GM04503 (cell line): ENCODE results near the gene TMEM106C.
"Not testable (repeated sequence)": the region's sequence is repeated elsewhere in the genome, so short reads cannot be mapped to it uniquely, and the experiment has no call there.

Experiments used
- DNase-seq: peaks from one replicate; pipeline ENCODE4 v3.0.0-alpha.2; 2012; ENCODE audit warnings: low read depth

The TMEM106C gene

DNA sequence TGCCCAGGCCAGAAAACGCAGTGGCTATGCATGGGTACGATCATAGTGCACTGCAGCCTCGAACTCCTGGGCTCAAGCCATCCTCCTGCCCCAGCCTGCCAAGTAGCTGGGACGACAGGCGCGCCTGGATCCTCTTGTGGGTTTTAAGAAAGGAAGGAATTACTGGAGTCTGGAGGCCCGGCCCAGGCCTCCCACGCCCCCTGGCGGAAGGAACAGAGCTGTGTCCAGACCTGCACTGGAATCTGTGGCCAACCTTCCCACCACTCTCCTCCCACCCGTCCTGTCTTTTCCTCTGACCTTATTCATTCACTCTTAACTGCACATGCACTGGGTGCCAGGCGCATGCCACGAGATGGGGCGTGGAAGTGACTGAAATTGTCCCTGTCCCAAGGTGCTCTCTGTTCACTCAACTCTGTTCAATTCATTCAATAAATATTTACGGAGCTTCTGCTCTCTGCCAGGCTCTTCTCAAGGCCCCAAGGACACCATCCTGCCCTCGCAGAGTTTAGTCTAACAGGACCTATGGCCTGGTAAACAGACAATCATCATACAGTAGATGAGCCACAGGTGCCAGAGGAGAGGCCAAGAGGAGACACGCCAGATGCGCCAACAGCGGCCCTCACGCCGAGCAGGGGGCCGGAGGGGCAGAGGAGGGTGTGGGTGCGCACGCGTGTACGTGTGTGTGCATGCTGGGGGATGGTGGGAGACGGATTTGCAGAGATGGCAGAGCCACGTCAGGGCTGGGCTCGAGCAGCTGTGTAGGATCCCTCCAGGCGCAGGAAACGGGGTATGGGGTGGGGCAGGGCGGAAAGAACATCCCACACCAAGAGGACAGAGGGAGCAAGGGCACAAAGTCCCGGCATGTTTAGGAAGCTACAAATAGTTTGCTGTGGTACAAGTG is 13.7 kb upstream of the TMEM106C start:
- DNase-seq = no peak

DNA sequence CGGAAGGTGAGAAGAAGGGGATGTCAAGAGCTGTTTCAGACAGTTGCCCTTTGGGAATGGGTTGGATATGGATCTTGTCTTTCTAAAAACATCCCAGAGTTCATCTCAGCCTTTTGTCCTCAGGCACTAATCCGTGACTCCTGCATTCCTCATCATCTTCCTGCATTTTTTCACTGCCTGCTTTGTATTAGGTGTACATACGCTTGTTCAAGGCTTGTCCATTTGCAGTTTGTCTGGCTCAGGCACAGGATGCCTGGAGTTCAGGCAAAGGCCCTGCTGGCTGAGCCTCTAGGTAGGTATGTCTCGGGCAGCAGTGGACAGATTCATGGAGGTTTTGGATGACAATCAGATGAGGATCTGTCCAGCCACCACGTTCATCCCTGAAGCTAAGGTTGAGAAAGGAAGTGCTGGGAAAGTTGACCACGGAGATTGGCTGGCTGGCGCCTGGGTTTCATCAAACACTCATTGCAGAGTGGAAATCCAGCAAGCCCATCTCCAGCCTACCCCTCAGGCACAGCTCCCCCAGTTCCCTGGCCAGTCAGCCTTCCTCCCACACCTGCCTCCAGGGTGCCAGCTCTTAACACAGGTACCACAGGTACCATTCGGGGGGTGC is 12.4 kb upstream of the TMEM106C start:
- DNase-seq = no peak

DNA sequence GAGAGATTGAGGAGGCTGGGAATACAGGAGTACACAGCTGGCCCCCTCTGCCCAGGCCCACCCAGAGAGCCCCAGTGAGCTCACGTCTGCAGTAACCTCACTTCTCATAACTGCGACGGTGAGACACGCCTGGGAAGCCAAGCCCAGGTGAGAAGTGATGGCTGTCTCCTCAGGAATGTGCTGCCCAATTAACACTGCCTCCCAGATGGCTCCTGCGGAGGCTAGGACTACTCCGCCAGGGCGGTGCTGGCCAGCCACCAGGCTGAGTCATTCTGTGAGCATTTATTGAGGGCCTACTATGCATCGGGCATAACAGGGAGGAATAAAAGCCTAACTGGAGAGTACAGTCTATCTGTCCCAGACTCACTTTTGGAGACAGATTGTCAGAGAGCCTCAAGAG is 9.3 kb upstream of the TMEM106C start:
- no peak for DNase-seq

DNA sequence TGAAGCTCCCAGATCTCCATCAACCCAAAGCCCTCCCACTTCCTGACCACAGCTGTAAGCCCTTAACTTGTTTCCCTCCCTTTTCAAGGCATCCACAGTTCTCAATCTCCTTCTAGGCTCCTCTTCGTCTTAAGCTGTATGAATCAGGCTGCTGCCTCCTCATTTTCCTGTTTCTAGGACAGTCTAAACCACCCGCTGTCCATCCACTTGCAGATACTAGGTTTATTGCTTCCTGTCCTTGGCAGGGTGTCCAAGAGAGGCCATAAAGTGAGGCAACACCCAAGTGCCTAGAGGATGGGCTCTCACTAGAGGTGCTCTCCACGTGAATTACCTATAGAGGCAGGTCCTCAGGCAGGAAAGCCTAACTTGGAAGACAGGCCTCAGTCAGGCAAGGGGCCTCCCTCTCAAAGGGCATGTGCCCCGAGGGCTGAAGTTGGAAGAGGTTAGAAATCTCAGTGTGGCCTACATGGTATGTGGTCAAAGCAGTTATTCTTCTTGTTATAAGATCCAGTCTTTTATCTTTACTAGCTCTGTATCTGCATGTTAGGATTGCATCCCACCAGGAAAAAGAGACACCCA is 8.8 kb upstream of the TMEM106C start:
- DNase-seq = no peak

DNA sequence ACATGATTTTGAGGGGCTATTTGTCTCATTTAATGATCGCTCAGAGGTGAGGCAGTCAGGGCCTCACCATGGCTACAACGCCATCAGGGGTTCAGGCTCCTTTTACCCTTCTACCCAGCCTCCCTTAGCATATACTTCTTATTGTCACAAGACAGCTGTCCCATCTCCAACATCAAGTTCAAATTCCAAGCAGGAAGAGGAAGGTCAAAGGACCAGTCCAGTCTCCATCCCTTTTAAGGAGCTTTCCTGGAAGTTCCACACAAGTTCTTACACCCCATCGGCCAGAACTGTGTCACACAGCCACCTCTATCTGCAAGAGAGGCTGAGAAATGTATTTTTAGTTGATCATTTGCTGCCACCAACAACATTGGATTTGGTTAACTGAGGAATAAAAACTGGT is 8.3 kb upstream of the TMEM106C start:
- no peak for DNase-seq

DNA sequence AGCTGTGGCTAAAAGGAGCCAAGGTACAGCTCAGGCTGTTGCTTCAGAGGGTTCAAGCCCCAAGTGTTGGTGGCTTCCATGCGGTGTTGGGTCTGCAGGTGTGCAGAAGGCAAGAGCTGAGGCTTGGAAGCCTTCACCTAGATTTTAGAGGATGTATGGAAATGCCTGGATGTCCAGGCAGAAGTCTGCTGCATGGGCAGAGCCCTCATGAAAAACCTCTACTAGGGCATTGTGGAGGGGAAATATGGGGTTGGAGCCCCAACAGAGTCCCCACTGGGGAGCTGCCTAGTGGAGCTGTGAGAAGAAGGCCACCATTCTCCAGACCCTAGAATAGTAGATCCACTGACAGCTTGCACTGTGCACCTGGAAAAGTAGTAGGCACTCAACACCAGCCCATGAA is 5.7 kb upstream of the TMEM106C start:
- not testable (repeated sequence) for DNase-seq

DNA sequence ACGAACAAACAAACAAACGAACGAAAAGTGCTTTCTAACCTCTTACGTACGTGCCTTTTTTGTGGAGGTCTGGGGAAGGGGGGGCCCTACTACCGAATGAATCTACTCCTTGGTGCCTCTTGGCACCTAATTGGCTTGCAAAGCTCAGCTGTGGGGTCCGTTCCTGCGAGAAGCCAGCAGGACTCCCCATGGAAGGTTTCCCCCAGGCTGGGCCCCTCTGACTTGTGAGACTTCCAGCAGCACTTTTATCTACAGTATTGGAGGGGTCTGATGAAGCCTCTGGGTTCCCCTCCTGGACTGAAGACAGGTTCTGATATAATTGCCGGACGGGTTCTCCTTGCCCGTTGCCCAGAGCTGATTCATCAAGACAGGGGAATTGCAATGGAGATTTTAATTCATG is 1.2 kb upstream of the TMEM106C start:
- DNase-seq = no peak

DNA sequence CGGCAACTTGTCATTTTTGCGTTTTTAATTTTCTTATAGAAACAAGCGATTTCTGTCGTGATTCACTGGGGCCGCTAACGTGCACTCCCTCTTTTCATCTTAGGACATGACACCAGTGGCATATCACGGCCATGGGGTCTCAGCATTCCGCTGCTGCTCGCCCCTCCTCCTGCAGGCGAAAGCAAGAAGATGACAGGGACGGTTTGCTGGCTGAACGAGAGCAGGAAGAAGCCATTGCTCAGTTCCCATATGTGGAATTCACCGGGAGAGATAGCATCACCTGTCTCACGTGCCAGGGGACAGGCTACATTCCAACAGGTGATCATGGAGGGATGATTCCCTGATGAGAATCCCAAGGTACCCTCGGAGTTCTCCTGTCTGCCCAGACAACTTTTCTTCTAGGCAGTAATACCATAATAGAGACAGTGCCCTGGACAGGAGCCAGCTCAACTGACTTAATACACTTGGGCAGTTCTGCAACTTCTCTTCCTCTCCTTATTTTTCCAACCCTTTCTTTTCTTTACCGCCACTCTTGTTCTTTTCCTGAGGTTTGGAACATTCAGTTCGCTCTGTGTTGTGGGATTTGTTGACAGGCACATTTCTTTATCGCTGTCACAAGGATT is 821 bp downstream of the TMEM106C start:
- no peak for DNase-seq

DNA sequence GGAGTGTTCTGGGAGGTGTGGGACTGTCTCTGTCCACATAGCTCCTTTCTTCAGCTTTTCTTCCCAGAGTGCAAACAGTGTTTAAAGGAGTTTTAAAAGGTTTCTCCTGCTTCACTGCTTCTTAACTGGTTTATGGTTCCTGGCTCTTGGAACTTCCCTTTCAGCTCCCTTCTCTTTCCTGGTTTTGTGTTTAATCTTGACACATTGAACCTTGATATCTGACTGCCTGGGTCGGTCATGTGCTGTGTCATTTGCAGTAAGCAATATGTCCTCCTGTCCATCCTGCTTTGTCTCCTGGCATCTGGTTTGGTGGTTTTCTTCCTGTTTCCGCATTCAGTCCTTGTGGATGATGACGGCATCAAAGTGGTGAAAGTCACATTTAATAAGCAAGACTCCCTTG is 2.2 kb downstream of the TMEM106C start:
- DNase-seq = no peak

DNA sequence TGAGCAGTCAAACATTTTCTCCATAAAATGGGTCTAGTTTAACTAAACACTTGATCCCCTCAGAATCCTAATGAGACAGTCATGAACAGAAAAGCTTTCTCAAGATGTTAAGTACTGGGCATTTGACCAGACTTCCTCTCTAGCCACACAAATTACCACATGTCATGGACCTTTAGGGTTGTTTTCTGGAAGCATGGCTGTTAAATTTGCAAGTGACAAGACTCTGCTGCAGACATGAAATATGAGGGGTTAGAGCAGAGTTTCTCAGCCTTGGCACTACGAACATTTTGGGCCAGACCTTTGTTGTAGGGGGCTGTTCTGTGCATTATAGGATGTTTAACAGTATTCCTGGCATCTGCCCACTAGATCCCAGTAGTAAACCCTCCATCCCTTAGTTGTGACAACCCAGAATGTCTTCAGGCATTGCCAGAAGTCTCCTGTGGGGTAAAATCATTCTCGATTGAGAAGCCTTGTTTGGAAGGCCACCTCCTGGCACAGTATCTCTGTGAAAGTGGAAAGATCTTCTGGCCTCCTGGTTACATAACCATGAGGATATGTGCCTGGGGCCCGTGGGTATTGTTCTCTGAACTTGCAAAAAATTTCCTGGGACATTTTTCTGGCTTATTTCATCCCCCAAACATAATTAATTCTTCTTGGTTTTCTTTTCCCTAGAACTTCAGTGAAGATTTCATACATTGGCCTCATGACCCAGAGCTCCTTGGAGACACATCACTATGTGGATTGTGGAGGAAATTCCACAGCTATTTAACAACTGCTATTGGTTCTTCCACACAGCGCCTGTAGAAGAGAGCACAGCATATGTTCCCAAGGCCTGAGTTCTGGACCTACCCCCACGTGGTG is 4.3 kb downstream of the TMEM106C start:
- DNase-seq = peak; percentile 87

DNA sequence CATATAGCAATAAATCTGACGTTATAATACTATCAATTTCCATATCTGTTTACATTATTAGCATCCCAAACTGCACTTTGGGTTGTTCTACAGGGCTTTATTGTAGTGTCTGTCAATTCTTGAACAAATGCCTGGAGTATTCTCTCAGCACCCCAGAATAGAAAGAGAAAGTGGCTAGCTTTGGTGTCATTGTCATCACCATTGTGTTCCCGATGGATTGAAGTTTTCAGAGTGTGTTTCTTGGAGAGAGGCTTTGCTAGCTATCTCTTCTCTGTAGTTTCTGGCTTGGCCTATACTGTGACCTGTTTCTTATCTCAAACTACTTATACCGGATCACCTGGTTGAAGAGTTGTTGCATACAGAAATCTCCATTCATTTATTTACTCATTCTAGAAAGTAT is 6.4 kb downstream of the TMEM106C start:
- DNase-seq = no peak

DNA sequence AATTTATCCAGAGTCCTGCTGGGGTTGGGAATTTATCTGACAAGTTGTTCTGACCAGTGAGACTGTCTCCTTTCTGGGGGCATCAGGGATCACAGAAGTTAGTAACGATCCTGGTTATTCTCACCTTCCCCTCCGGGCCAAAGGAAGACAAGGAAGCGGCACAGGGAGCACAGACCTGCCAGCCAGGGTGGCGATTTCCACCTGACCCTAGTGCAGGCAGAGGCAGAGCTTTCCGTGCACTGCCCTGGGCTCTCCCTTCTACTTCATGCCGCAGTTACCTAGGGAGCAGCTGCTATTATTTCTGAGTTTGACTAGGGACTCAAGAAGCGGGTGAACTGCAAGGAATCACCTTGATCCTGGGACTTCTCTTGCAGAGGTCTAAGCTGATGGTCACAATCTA is 7.4 kb downstream of the TMEM106C start:
- DNase-seq = no peak

DNA sequence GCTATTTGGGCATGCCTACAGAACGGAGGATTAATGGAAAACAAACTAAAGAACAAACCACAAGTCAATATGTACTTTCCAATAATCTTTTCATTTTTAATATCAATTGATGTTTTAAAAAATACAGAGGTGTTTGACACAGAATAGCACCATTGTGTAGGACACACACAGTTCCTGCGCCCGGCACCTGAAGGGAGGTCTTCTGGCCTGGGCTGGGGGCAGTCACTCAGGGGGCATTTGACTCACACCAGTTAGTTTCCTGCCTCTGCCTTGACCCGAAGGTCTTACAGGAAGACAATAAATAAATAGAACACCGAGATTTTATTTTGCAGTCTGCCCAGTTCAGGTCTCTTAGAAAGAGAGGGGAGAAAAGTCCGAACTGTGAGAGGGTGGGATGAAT is 9.5 kb downstream of the TMEM106C start:
- no peak for DNase-seq

DNA sequence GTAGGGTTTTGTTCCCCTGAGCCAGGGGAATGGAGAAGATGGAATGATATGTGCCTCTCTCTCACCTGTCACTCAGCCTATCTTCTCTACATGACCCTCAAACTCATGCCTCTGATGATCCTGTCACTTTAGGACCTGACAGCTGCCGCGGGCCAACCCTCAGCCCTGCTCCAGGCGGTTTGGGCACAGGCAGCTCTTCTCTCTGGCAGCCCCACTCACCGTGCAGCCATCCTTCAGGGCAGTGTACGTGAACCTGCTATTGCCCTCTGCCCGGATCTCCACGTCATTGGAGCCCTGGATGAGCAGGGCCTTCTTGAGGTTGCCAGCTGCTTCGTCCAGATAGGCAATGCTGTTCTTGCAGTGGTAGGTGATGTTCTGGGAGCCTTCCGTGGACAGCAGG is 10.5 kb downstream of the TMEM106C start:
- no peak for DNase-seq

DNA sequence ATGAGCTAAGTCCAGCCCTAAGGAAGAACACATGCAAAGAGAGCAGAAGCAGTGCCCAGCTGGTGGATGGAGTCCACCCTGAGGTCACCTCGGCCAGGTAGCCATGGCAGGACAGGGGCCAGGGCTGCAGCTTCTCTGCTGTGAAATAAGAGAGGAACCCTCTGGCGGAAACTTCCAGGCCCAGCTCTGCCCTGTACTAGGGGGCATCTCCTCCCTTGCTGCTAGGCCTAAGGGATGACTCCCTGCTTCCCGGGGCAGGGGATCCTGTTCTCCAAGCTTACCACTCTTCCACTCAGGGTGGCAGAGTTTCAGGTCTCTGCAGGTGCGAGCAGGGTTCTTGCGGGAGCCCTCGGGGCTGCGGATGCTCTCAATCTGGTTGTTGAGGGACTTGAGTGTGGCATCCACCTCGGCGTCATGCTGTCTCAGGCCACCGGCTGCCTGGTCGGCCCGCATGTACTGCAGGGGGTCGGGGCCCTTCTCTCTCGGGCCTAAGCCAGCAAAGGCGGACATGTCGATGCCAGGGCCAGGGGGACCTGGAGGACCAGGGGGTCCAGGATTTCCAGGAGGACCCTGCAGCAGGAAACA is 11.7 kb downstream of the TMEM106C start:
- no peak for DNase-seq

DNA sequence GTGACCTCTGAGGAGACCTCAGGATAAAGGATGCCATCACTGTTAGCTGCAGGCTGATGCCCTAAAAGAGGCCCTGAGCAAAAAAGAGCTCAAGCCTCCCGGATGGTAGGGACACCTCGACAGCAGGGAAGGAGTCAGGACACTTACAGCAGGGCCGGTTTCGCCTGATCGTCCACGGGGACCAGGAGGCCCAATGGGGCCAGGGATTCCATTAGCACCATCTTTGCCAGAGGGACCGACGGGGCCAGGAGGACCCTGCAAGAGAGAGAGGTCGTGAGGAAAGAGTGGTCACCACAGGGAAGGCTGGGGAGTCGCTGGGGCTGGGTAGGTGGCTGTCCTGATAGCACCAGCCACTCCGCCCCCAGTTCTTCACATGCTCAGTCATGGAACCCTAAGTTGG is 12.4 kb downstream of the TMEM106C start:
- no peak for DNase-seq

DNA sequence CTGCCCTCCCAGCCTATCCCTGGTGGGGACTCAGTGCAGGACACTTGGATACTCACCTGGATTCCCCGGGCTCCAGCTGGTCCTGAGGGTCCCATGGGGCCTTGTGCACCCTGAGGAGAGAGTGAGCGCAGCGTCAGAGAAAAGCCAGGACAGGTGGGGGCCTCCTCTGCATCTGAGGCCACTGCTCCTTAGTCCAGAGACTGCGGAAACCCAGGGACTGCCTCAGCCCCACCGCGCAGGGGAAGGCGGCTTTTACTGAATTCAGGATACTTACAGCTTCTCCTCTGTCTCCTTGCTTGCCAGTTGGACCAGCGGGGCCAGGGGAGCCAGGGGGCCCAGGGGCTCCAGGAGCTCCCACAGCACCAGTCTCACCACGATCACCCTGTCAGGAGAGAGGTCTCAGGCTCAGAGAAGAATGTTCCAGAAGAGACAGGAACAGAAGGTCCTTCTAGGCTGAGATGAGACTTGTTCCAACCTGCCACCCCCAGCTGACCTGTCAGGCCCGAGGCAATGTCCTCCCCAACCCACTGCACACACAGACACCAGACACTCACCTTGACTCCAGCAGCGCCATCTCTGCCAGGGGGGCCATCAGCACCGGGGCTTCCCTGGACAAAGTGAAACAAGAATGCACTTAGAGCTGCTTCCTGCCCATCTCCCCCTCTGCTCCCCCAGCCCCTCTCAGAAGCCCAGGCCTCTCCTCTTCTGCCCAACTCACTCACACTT is 13.8 kb downstream of the TMEM106C start:
- DNase-seq = no peak

DNA sequence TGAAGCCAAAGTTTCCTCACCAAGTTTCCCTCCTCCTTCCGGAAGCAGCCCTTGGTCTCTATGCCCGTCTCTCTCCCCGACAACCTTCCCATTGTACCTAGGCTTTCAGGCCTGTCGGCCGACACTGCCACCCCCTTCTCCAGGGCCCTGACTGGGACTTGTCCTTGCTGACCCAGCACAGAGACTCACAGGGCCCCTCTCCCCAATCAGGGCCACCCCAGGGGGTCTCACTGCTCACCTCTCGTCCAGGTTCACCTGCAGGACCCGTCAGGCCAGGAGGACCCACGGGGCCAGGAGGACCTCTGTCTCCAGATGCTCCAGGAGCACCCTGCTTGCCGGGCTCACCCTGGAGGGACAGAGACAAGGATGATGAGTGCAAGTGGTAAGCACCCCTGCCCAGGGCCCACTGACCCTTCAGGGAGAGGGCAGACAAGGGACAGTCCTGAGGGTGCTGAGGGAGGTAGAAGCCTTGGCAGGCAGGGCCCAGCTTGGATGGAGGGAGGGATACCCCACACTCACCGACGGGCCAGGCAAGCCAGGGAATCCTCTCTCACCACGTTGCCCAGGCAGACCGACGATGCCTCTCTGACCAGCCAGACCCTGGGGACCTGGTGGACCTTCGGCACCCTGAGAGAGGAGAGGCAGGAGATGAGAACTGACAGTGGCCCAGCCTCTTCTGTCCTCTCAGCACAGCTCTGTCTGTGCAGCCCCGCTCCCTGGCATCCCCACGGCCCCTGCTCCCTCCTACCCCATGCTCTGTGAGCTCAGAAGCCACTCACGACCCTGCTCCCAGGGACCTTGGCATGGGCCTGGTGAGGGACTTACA is 14.6 kb downstream of the TMEM106C start:
- no peak for DNase-seq

DNA sequence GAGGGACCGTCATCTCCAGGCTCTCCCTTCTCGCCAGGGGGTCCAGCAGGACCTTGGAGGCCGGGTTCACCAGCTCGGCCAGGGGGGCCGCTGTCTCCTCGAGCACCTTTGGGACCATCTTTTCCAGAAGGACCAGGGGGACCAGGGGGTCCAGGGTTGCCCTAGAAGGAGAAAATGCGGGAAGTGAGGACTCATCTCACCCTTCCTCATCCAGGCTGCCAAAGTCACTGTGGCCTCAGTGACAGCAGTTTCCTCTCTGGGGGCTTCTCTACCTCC is 15.1 kb downstream of the TMEM106C start:
- no peak for DNase-seq

DNA sequence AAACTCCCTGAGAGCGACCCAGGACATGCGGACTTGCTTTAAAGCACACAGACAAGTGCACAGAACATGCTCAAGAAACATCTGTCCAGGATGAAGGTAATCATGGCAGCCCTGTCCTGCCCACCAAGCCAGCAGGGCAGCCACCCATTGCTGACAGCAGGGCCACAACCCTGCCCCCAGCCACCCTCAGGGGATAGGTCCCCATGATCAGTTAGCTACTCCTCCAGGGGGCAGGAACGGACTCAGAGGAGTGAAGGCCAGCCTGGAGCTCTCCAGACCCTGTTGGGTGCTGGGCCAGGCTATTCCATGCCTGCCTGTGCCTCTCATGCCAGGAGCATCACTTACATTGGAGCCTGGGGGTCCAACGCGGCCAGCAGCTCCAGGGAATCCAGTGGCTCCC is 15.8 kb downstream of the TMEM106C start:
- no peak for DNase-seq
